Activated CD4-positive, alpha-beta T cell treated with anti-CD3 and anti-CD28 coated beads for 36 hours (primary cell): ENCODE measurements around the gene SPDYE16. TPM values are rescaled to one million over a fixed set of nuclear protein-coding genes. Genes with fewer than 3 reads are reported as not detected.
"Not testable (repeated sequence)": the region's sequence is repeated elsewhere in the genome, so short reads cannot be mapped to it uniquely, and the experiment has no call there.

Experiments used
- ATAC-seq: fragments of 200-7000 bp; cut with Tn5 transposase; one replicate; pipeline ENCODE4 v1.10.0; 2021; ENCODE audit warnings: mild to moderate bottlenecking, moderate library complexity
- CTCF ChIA-PET: fragments of 350-600 bp; sonication (Branson Sonifier 250); formaldehyde crosslinking; loops from one replicate; lab custom pipeline; 2021; ENCODE audit warnings: antibody characterized with exemption; lab: Charles Lee
- POLR2A ChIA-PET: fragments of 350-600 bp; sonication (Branson Sonifier 250); formaldehyde crosslinking; loops from one replicate; lab custom pipeline; 2021; ENCODE audit warnings: antibody characterized with exemption, inconsistent platforms; lab: Charles Lee
- DNase-seq: peaks from one replicate; pipeline ENCODE4 v3.0.0-alpha.2; 2020
- H3K27ac Mint-ChIP-seq: one replicate; pipeline ENCODE4 v1.8.0; 2021; ENCODE audit warnings: mixed read lengths
- H3K27me3 Mint-ChIP-seq: one replicate; pipeline ENCODE4 v1.8.0; 2021; ENCODE audit warnings: mixed read lengths
- H3K36me3 Mint-ChIP-seq: one replicate; pipeline ENCODE4 v1.8.0; 2021; ENCODE audit warnings: low read depth, mixed read lengths
- H3K4me1 Mint-ChIP-seq: one replicate; pipeline ENCODE4 v1.8.0; 2021; ENCODE audit warnings: mixed read lengths
- H3K4me3 Mint-ChIP-seq: one replicate; pipeline ENCODE4 v1.8.0; 2021; ENCODE audit warnings: mild to moderate bottlenecking, moderate library complexity, mixed read lengths
- H3K9me3 Mint-ChIP-seq: one replicate; pipeline ENCODE4 v1.8.0; 2021; ENCODE audit warnings: low read depth, mixed read lengths
- intact Hi-C, 2 experiments: fragments of 100-400 bp; cut with DNase I in 1 of 2; cut with micrococcal nuclease in 1 of 2; formaldehyde crosslinking; loops; one replicate each; pipeline versions ENCODE4 v1.14.2 to v1.15.1; 2022 to 2024; cut with DNase I, micrococcal nuclease
- total RNA-seq, 2 experiments: library from RNA; stranded (reverse); gene quantifications; one replicate each; pipeline ENCODE4 v1.2.3, GENCODE V29; 2021

The SPDYE16 gene
- under 1 TPM in 1 of 2 experiments, not detected in 1; 0.18 TPM for total RNA-seq

GRCh38 chr7:76543197-76543596 is at the start of gene SPDYE16:
Gene SPDYE16, minus strand, starts transcription at chr7:76543297. Its CDS starts 1,838 bp downstream, at chr7:76541459.
- CTCF ChIA-PET, H3K9me3 Mint-ChIP-seq, H3K4me1 Mint-ChIP-seq, H3K27me3 Mint-ChIP-seq, H3K4me3 Mint-ChIP-seq, intact Hi-C loops, ATAC-seq, H3K27ac Mint-ChIP-seq, DNase-seq, H3K36me3 Mint-ChIP-seq, POLR2A ChIA-PET: not testable (repeated sequence)

DNA sequence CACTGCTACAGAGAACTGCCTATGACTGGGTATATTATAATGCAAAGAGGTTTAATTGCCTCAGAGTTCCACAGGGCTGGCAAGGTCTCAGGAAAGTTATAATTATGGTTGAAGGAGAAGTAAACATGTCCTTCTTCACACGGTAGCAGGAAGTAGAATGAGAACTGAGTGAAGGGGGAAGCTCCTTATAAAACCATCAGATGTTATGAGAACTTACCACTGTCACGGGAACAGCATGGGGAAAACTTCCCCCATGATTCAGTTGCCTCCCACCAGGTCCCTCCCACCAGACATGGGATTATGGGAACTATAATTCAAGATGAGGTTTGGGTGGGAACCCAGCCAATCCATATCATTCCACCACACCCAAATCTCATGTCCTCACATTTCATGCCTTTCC is 49.6 kb upstream of the SPDYE16 start:
- intact Hi-C loops, H3K27me3 Mint-ChIP-seq, CTCF ChIA-PET, H3K9me3 Mint-ChIP-seq, DNase-seq, POLR2A ChIA-PET, ATAC-seq, H3K4me3 Mint-ChIP-seq, H3K27ac Mint-ChIP-seq: not testable (repeated sequence)
- Mint-ChIP-seq H3K4me1 (peaks cover 36% of the 10 kb centered on the region), H3K36me3 (peaks cover 12% of the 10 kb centered on the region)

- H3K36me3 Mint-ChIP-seq = peaks cover 12% of the 10 kb centered on the region
- H3K4me3 Mint-ChIP-seq, CTCF ChIA-PET, intact Hi-C loops, DNase-seq, H3K27ac Mint-ChIP-seq, H3K27me3 Mint-ChIP-seq, ATAC-seq, POLR2A ChIA-PET, H3K9me3 Mint-ChIP-seq: not testable (repeated sequence)
- peaks cover 37% of the 10 kb centered on the region for H3K4me1 Mint-ChIP-seq
These were observed 48.7 kb upstream of the SPDYE16 start for GRCh38 chr7:76591602-76592304.

GRCh38 chr7:76591033-76591432 is 47.9 kb upstream of the SPDYE16 start:
- POLR2A ChIA-PET, H3K9me3 Mint-ChIP-seq, H3K27me3 Mint-ChIP-seq, CTCF ChIA-PET, H3K27ac Mint-ChIP-seq, intact Hi-C loops, H3K4me3 Mint-ChIP-seq, ATAC-seq, DNase-seq: not testable (repeated sequence)
- peaks cover 35% of the 10 kb centered on the region for H3K4me1 Mint-ChIP-seq
- peaks cover 12% of the 10 kb centered on the region for H3K36me3 Mint-ChIP-seq

DNA sequence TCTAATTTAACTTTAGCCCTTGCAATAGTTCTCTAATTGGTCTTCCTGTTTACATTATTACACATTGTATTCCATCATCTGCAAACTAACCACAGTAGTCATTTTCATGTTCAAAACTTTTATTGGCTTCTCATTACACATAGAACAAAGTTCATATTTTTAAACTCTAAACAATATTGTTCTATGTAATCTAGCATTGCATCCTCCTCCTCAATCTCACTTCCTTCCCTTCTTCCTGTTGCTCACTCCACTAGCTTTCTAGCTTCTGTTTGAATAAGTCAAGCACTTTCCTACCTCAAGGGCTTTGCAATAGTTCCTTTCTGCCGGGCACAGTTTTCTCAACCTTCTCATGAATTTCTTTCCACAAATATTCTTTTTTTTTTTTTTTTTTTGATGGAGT is 45.5 kb upstream of the SPDYE16 start:
- DNase-seq, intact Hi-C loops, H3K27me3 Mint-ChIP-seq, POLR2A ChIA-PET, H3K27ac Mint-ChIP-seq, H3K9me3 Mint-ChIP-seq, H3K4me3 Mint-ChIP-seq, CTCF ChIA-PET: not testable (repeated sequence)
- peaks cover 40% of the 10 kb centered on the region for H3K4me1 Mint-ChIP-seq
- peak; percentile 38 for ATAC-seq
- peaks cover 14% of the 10 kb centered on the region for H3K36me3 Mint-ChIP-seq

- H3K4me3 Mint-ChIP-seq, DNase-seq, H3K27ac Mint-ChIP-seq, H3K27me3 Mint-ChIP-seq, intact Hi-C loops, ATAC-seq, CTCF ChIA-PET, H3K9me3 Mint-ChIP-seq: not testable (repeated sequence)
- Mint-ChIP-seq H3K36me3 (peaks cover 14% of the 10 kb centered on the region), H3K4me1 (peaks cover 52% of the 10 kb centered on the region)
- POLR2A ChIA-PET = interaction anchor here (0.6 kb wide), 1 partner anchor 249 kb away, joined by 3 read pairs; no protein-coding TSS in a partner anchor
These were observed 43.7 kb upstream of the SPDYE16 start for GRCh38 chr7:76586585-76587315.

DNA sequence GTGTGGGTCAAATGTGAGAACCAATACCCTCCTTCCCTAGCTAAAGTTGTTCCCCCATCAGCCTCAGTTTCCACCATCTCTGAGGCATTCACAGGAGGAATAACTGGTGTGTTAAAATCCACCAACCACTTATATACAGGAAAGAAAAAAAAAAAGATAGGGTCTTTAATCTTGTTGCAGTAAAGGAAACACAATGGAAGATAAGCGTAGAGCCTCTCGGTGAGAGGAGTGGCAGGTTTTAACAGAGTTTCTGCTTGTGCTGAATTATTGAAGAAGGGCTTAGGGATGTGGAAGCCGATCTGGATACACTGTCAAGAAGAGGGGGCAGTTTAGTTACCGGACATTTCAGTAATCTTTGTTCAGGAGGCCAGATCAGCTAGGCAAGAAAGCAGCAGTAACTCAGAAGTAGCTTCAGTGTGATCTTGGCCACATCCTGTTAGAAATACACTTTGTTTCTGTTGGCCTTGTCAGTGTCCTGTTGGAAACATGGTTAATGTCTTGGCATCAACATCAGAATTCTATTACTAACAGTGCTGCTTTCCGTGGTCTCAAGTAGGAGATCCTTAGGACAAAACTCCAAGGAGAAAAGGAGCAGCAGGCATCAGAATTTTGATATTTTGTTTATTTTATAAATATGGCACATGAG is 40.7 kb upstream of the SPDYE16 start:
- peaks cover 55% of the 10 kb centered on the region for H3K4me1 Mint-ChIP-seq

DNA sequence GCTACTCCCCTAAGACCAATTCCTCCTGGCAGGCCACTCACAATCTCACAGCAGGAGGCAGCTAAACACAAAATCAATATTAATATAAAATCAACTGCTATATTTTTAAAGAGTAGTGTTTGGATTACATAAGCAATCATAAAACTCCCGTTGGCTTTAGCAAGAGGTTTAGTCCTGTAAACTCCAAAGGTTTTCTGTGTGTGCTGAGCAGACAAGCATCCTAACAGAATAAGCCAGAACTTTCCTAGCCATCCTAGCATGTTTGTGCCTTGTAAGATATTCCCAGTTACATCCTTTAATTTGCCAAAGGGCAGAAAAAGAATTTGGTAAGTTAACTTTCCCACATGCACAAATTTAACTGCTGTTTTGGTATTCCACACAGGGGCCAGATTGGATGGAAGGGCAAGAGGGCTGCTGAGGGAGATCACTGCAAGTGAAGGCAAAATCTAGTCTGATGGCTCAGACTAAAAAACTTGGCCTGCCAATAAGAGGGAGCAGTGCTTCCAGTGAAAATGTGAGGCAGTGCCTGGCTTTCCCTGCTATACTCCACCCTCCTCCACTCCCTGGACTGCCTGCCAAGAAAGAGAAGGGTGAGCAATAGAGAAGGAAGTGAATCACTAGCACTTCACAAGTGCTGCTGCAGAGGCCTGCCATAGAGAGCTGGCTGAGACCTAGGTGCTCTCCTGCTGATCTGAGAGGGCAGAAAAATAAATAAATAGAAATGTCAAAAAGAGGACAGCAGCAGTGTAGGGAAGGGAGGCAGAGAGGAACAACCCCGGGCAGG is 39.9 kb upstream of the SPDYE16 start:
- CTCF ChIA-PET, H3K9me3 Mint-ChIP-seq, H3K27me3 Mint-ChIP-seq, POLR2A ChIA-PET, H3K36me3 Mint-ChIP-seq, intact Hi-C loops: not testable (repeated sequence)
- H3K27ac Mint-ChIP-seq = peak overlapping the region; percentile 88
- DNase-seq = peak; percentile 50
- peak; percentile 98 for ATAC-seq
- H3K4me1 Mint-ChIP-seq = peaks cover 50% of the 10 kb centered on the region
- H3K4me3 Mint-ChIP-seq = peak overlapping the region; percentile 9

More for the DNA sequence above, 40.7 kb upstream of the SPDYE16 start:
- intact Hi-C loops, H3K27me3 Mint-ChIP-seq, CTCF ChIA-PET, POLR2A ChIA-PET, H3K9me3 Mint-ChIP-seq, DNase-seq: not testable (repeated sequence)
- H3K36me3 Mint-ChIP-seq = peaks cover 10% of the 10 kb centered on the region
- peak overlapping the region; percentile 88 for H3K27ac Mint-ChIP-seq
- ATAC-seq = peak; percentile 17
- H3K4me3 Mint-ChIP-seq = peak overlapping the region; percentile 9

- H3K9me3 Mint-ChIP-seq, intact Hi-C loops, POLR2A ChIA-PET, DNase-seq, H3K27me3 Mint-ChIP-seq, ATAC-seq, H3K4me1 Mint-ChIP-seq, H3K4me3 Mint-ChIP-seq, H3K36me3 Mint-ChIP-seq, H3K27ac Mint-ChIP-seq: not testable (repeated sequence)
- CTCF ChIA-PET = interaction anchor here (0.6 kb wide), 1 partner anchor 336 kb away, joined by 3 read pairs; no protein-coding TSS in a partner anchor
These were observed 33.0 kb upstream of the SPDYE16 start for GRCh38 chr7:76575919-76576655.

- H3K4me1 Mint-ChIP-seq, intact Hi-C loops, ATAC-seq, DNase-seq, H3K27me3 Mint-ChIP-seq, H3K27ac Mint-ChIP-seq, CTCF ChIA-PET, H3K4me3 Mint-ChIP-seq, POLR2A ChIA-PET, H3K9me3 Mint-ChIP-seq, H3K36me3 Mint-ChIP-seq: not testable (repeated sequence)
These were observed 32.3 kb upstream of the SPDYE16 start for GRCh38 chr7:76575431-76575830.
